ENCODE results near the gene EPB41. TPM values are rescaled to one million over a fixed set of nuclear protein-coding genes. Genes with fewer than 3 reads are reported as not detected.

Gene EPB41
- total and polyA plus RNA-seq, 9 donors = 11.2 to 56.4 (median 29.9) TPM

GRCh38 chr1:28983509-28984310, 69.3 kb downstream of the EPB41 start:
- no peaks in the 10 kb centered on the region for H3K27me3 ChIP-seq
- H3K27ac ChIP-seq = no peak overlapping the region
- H3K9me3 ChIP-seq = no peaks in the 10 kb centered on the region
- H3K4me3 ChIP-seq = no peak overlapping the region
- DNase-seq = no peak
- no peak for TF ChIP-seq EP300 (IDR thresholded peaks at IDR 0.05)
- no peak for TF ChIP-seq CTCF (IDR thresholded peaks at IDR 0.05)
- TF ChIP-seq POLR2A (IDR thresholded peaks at IDR 0.05) = no peak
- peaks cover 1% of the 10 kb centered on the region for H3K4me1 ChIP-seq (ENCODE audit: insufficient read depth)
- intact Hi-C loops (cut with DNase I) = no loop called here
- H3K36me3 ChIP-seq = no peaks in the 10 kb centered on the region
- WGBS, 3 donors = 90 to 93% (median 93%) methylated on average over 15 of the region's 15 CpGs

DNA sequence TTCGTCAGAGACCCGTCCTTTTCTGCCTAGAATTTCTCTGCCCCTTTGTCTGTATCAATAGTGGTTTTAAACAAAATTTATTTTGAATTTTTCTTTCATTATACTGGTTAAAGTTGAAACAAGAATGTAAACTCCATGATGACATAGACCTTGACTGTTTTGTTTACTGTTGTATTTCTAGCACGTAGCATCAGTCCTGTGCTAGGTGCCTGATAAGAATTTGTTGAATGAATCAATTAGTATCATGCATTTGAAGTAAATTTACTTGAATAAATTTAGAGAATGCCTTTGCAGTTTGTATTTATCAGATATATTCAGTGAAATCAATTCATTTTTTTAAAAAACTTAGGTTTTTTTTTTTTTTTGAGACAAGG, 69.9 kb downstream of the EPB41 start:
- Histone ChIP-seq H3K27ac (no peak overlapping the region), H3K4me1 (ENCODE audit: insufficient read depth) (peaks cover 1% of the 10 kb centered on the region), H3K4me3 (no peak overlapping the region), H3K36me3 (no peaks in the 10 kb centered on the region), H3K27me3 (no peaks in the 10 kb centered on the region), H3K9me3 (no peaks in the 10 kb centered on the region)
- no peak for TF ChIP-seq EP300 (IDR thresholded peaks at IDR 0.05)
- TF ChIP-seq POLR2A (IDR thresholded peaks at IDR 0.05) = no peak
- TF ChIP-seq CTCF (IDR thresholded peaks at IDR 0.05) = no peak
- 62 to 73% (median 63%) methylated on average over 3 of the region's 3 CpGs for WGBS, 3 donors
- intact Hi-C loops (cut with DNase I) = no loop called here
- DNase-seq = no peak

- WGBS, 3 donors = 85 to 93% (median 93%) methylated on average over 1 of the region's 1 CpG
- intact Hi-C loops (cut with DNase I) = no loop called here
These were observed 71.1 kb downstream of the EPB41 start for GRCh38 chr1:28985427-28985826.

DNA sequence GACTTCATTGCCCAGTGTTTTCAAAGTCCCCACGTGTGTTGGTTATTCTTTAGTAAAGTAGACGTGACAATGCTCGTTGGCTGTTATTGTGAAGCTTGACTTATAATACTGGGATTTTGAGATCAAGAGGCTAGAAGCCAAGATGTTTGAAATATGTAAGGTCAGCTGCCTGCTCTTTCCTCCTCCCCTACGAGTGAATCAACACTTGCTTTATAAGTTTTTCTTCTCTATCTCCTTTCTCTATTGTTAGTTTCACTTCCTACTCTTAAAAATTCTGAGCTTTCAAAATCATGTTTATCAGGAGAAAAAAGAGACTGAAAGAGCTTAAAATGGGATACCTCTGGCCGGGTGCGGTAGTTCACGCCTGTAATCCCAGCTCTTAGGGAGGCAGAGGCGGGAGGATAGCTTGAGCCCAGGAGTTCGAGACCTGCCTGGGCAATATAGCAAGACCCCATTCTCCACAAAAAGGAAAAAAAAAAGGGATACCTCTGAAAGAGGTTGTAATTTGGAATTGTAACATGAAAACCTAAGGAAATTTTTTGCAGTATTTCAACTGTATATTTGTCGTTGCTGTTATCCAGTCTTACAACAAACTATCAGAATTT, 72.0 kb downstream of the EPB41 start:
- intact Hi-C loops (cut with DNase I) = no loop called here
- peak overlapping the region in 1 of 2 donors; percentile 53 for H3K27ac ChIP-seq
- H3K4me3 ChIP-seq = no peak overlapping the region
- WGBS, 3 donors = 37 to 55% (median 41%) methylated on average over 10 of the region's 10 CpGs
- no peaks in the 10 kb centered on the region for H3K9me3 ChIP-seq
- no peaks in the 10 kb centered on the region for H3K27me3 ChIP-seq
- H3K36me3 ChIP-seq = no peaks in the 10 kb centered on the region
- TF ChIP-seq EP300 (IDR thresholded peaks at IDR 0.05) = no peak
- TF ChIP-seq CTCF (IDR thresholded peaks at IDR 0.05) = no peak
- no peak for TF ChIP-seq POLR2A (IDR thresholded peaks at IDR 0.05)
- H3K4me1 ChIP-seq (ENCODE audit: insufficient read depth) = peaks cover 1% of the 10 kb centered on the region
- DNase-seq = no peak

More at GRCh38 chr1:28985427-28985826, 71.1 kb downstream of the EPB41 start:
- no peak overlapping the region for H3K4me3 ChIP-seq
- TF ChIP-seq POLR2A (IDR thresholded peaks at IDR 0.05) (no peak), CTCF (IDR thresholded peaks at IDR 0.05) (no peak), EP300 (IDR thresholded peaks at IDR 0.05) (no peak)
- H3K9me3 ChIP-seq = no peaks in the 10 kb centered on the region
- no peaks in the 10 kb centered on the region for H3K36me3 ChIP-seq
- no peak for DNase-seq
- H3K4me1 ChIP-seq (ENCODE audit: insufficient read depth) = peaks cover 1% of the 10 kb centered on the region
- H3K27ac ChIP-seq = no peak overlapping the region
- H3K27me3 ChIP-seq = no peaks in the 10 kb centered on the region

All from ovary (tissue), 9 donors.